Measurements from ENCODE around the gene AIPL1.

AIPL1 gene

DNA sequence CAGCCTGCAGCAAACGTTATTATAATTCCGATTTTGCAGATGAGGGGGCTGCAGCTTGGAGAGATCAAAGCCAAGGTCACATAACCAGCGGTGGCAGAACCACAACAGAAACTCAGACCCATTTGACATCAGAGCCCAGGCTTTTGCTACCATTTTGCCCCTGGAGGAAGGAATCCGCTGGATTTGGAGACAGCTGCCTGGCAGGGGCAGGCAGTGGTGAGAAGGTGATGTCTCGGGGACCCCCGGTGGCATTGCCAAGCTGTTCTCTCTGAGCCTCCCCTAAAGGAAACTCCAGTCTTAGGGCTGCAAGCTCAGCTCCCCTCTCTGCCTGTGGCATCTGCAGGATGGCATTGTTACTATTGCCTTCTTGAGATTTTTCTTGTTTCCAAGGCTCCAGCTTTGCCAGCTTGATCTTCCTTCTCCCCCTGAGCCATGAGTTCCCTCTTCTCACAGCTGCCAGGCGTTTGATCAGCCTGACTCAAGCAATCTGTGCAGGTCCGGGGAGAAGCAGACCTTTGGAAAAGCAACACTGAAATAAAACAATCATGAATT, 40.8 kb downstream of the AIPL1 start:
- TF ChIP-seq ZFP30 (CRISPR knock-in tag; IDR thresholded peaks at IDR 0.05) (no peak), ZC3H10 (CRISPR knock-in tag; IDR thresholded peaks at IDR 0.05) (no peak), BACH2 (CRISPR knock-in tag; IDR thresholded peaks at IDR 0.05; ENCODE audit: borderline replicate concordance) (no peak), ZFP3 (CRISPR knock-in tag; IDR thresholded peaks at IDR 0.05) (no peak)
- TF ChIP-seq, protein P1, sequence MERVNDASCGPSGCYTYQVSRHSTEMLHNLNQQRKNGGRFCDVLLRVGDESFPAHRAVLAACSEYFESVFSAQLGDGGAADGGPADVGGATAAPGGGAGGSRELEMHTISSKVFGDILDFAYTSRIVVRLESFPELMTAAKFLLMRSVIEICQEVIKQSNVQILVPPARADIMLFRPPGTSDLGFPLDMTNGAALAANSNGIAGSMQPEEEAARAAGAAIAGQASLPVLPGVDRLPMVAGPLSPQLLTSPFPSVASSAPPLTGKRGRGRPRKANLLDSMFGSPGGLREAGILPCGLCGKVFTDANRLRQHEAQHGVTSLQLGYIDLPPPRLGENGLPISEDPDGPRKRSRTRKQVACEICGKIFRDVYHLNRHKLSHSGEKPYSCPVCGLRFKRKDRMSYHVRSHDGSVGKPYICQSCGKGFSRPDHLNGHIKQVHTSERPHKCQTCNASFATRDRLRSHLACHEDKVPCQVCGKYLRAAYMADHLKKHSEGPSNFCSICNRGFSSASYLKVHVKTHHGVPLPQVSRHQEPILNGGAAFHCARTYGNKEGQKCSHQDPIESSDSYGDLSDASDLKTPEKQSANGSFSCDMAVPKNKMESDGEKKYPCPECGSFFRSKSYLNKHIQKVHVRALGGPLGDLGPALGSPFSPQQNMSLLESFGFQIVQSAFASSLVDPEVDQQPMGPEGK (CRISPR knock-in tag; IDR thresholded peaks at IDR 0.05; ENCODE audit: borderline replicate concordance), result no peak
- no peak for ATAC-seq

DNA sequence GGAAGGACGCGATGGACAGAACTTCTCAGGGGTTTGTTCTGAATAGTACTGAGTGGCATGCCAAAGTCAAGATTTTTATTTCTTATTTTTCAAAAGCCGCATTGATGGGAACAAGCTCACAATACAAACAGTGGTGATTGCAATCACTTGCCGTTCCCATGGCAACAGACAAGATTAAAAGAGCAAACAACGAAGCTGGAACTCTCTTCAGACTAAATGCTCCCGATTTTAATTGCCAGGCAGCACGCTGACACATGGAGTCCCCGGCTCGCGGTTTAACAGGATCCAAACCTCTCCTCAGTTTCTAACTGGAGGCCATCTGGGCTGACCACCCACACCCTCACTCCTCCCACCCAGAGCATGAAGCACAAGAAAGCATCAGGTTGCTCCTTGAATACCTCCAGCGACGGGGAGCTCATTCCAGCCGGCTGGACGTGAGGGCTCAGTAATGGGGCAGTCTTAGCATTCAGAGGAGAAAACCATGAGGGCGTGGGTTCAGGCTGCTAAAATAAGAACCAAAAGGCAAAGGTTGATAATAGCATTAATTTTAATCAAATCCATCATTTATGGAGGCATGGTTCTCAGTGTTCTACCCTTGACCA, 41.5 kb downstream of the AIPL1 start:
- ATAC-seq, result no peak
- no peak for TF ChIP-seq RARB (CRISPR knock-in tag; IDR thresholded peaks at IDR 0.05)
- TF ChIP-seq, protein P2, sequence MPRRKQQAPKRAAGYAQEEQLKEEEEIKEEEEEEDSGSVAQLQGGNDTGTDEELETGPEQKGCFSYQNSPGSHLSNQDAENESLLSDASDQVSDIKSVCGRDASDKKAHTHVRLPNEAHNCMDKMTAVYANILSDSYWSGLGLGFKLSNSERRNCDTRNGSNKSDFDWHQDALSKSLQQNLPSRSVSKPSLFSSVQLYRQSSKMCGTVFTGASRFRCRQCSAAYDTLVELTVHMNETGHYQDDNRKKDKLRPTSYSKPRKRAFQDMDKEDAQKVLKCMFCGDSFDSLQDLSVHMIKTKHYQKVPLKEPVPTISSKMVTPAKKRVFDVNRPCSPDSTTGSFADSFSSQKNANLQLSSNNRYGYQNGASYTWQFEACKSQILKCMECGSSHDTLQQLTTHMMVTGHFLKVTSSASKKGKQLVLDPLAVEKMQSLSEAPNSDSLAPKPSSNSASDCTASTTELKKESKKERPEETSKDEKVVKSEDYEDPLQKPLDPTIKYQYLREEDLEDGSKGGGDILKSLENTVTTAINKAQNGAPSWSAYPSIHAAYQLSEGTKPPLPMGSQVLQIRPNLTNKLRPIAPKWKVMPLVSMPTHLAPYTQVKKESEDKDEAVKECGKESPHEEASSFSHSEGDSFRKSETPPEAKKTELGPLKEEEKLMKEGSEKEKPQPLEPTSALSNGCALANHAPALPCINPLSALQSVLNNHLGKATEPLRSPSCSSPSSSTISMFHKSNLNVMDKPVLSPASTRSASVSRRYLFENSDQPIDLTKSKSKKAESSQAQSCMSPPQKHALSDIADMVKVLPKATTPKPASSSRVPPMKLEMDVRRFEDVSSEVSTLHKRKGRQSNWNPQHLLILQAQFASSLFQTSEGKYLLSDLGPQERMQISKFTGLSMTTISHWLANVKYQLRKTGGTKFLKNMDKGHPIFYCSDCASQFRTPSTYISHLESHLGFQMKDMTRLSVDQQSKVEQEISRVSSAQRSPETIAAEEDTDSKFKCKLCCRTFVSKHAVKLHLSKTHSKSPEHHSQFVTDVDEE (CRISPR knock-in tag; IDR thresholded peaks at IDR 0.05), result no peak
- no peak for TF ChIP-seq ESRRG (CRISPR knock-in tag; IDR thresholded peaks at IDR 0.05)
- TF ChIP-seq ZNF8 (CRISPR knock-in tag; IDR thresholded peaks at IDR 0.05), result no peak
- TF ChIP-seq PPARA (CRISPR knock-in tag; IDR thresholded peaks at IDR 0.05; ENCODE audit: borderline replicate concordance), result no peak
- TF ChIP-seq, protein P3, sequence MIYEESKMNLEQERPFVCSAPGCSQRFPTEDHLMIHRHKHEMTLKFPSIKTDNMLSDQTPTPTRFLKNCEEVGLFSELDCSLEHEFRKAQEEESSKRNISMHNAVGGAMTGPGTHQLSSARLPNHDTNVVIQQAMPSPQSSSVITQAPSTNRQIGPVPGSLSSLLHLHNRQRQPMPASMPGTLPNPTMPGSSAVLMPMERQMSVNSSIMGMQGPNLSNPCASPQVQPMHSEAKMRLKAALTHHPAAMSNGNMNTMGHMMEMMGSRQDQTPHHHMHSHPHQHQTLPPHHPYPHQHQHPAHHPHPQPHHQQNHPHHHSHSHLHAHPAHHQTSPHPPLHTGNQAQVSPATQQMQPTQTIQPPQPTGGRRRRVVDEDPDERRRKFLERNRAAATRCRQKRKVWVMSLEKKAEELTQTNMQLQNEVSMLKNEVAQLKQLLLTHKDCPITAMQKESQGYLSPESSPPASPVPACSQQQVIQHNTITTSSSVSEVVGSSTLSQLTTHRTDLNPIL (CRISPR knock-in tag; IDR thresholded peaks at IDR 0.05; ENCODE audit: low read depth), result no peak
- TF ChIP-seq ZFP3 (CRISPR knock-in tag; IDR thresholded peaks at IDR 0.05), result no peak
- no peak for TF ChIP-seq CSDC2 (CRISPR knock-in tag; IDR thresholded peaks at IDR 0.05)
- TF ChIP-seq, protein P4, sequence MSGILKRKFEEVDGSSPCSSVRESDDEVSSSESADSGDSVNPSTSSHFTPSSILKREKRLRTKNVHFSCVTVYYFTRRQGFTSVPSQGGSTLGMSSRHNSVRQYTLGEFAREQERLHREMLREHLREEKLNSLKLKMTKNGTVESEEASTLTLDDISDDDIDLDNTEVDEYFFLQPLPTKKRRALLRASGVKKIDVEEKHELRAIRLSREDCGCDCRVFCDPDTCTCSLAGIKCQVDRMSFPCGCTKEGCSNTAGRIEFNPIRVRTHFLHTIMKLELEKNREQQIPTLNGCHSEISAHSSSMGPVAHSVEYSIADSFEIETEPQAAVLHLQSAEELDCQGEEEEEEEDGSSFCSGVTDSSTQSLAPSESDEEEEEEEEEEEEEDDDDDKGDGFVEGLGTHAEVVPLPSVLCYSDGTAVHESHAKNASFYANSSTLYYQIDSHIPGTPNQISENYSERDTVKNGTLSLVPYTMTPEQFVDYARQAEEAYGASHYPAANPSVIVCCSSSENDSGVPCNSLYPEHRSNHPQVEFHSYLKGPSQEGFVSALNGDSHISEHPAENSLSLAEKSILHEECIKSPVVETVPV (CRISPR knock-in tag; IDR thresholded peaks at IDR 0.05), result no peak
- TF ChIP-seq, protein P5, sequence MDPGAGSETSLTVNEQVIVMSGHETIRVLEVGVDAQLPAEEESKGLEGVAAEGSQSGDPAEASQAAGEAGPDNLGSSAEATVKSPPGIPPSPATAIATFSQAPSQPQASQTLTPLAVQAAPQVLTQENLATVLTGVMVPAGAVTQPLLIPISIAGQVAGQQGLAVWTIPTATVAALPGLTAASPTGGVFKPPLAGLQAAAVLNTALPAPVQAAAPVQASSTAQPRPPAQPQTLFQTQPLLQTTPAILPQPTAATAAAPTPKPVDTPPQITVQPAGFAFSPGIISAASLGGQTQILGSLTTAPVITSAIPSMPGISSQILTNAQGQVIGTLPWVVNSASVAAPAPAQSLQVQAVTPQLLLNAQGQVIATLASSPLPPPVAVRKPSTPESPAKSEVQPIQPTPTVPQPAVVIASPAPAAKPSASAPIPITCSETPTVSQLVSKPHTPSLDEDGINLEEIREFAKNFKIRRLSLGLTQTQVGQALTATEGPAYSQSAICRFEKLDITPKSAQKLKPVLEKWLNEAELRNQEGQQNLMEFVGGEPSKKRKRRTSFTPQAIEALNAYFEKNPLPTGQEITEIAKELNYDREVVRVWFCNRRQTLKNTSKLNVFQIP (CRISPR knock-in tag; IDR thresholded peaks at IDR 0.05; ENCODE audit: borderline replicate concordance, low read depth), result no peak
- TF ChIP-seq ISL1 (CRISPR knock-in tag; IDR thresholded peaks at IDR 0.05), result no peak

DNA sequence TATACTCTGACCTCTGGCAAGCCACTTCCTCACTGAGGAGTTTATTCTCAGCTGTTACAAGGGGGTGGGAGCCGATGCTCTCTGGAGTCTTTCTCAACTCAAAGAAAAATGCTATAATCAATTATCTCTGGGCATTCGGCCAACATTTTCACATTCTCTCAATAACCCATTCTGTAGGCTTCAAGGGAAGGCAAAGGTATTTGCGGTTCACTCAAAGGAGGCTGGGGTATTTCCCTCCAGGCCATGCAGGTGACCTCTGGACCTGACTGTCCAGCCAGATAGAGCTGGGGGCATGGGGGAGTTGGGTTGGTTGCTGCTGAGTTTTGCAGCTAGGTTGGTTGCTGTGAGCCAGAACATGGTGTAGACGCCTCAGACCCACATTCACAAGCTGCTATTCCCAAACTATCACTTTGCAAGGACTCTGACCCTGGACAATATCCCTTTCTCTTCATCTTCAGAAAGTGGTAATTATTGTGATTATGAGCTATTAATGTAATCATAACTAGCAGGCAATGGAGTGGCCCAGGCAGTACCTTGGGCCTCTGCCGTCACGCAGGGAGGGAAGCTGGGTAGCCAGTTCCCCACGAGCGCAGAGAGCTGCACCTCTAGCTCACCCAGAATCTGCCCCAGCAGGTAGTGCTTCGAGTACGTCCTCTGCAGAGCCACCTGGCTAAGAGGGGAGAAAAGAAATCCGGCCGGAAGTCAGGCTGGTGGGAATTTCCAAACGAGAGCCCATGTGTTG, 42.1 kb downstream of the AIPL1 start:
- TF ChIP-seq ZFP30 (CRISPR knock-in tag; IDR thresholded peaks at IDR 0.05), result no peak
- no peak for ATAC-seq

DNA sequence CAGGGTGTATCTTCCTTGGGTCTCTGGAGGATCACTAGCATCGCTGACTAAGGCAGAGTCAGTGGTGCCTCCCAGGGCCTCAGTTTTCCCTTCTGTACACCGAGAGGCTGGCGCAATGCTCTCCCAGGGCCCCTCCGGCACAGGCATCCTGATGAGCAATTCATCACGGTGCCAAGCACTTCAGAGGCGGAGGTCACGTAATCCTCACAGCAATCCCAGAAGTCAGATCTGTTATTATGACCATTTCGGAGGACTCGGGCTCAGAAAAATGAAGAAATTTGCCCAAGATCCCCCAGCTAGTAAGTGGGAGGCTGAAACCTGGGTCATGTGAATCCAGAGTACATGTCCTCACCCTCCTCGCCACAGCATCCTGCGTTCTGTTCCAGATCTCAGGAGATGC, 46.5 kb downstream of the AIPL1 start:
- TF ChIP-seq ISL1 (CRISPR knock-in tag; IDR thresholded peaks at IDR 0.05), result no peak
- TF ChIP-seq ZFP3 (CRISPR knock-in tag; IDR thresholded peaks at IDR 0.05), result no peak
- TF ChIP-seq, protein P4 (CRISPR knock-in tag; IDR thresholded peaks at IDR 0.05), result no peak
- TF ChIP-seq CSDC2 (CRISPR knock-in tag; IDR thresholded peaks at IDR 0.05), result no peak
- no peak for TF ChIP-seq ZNF8 (CRISPR knock-in tag; IDR thresholded peaks at IDR 0.05)
- TF ChIP-seq, protein P2 (CRISPR knock-in tag; IDR thresholded peaks at IDR 0.05), result no peak
- TF ChIP-seq GLIS3 (CRISPR knock-in tag; IDR thresholded peaks at IDR 0.05), result no peak
- TF ChIP-seq OSR1 (CRISPR knock-in tag; IDR thresholded peaks at IDR 0.05), result no peak
- TF ChIP-seq BACH2 (CRISPR knock-in tag; IDR thresholded peaks at IDR 0.05; ENCODE audit: borderline replicate concordance), result no peak
- TF ChIP-seq, protein P5 (CRISPR knock-in tag; IDR thresholded peaks at IDR 0.05; ENCODE audit: borderline replicate concordance, low read depth), result no peak
- ATAC-seq, result no peak
